CD4-positive, alpha-beta T cell (primary cell): ENCODE measurements around the gene KHSRP. TPM values are rescaled to one million over a fixed set of nuclear protein-coding genes. Genes with fewer than 3 reads are reported as not detected.

ENCODE experiments used
- ATAC-seq: fragments of 200-7000 bp; cut with Tn5 transposase; one replicate; pipeline ENCODE4 v1.10.0; 2022; ENCODE audit warnings: mild to moderate bottlenecking; ENCODE audit not compliant: poor library complexity
- CTCF ChIA-PET: fragments of 350-600 bp; sonication (Branson Sonifier 250); formaldehyde crosslinking; loops from one replicate; lab custom pipeline; 2021; ENCODE audit warnings: antibody characterized with exemption, inconsistent platforms; lab: Charles Lee
- POLR2A ChIA-PET: fragments of 350-600 bp; sonication (Branson Sonifier 250); formaldehyde crosslinking; loops from one replicate; lab custom pipeline; 2021; ENCODE audit warnings: antibody characterized with exemption, inconsistent platforms; lab: Charles Lee
- DNase-seq, 14 experiments: peaks; one replicate each; pipeline ENCODE4 v3.0.0-alpha.2; 2013 to 2020; ENCODE audit warnings: mixed read lengths in 2 of 14
- H3K27ac ChIP-seq, 2 donors: one replicate each; pipeline versions ENCODE4 v1.5.1 to v1.7.0; 2013; ENCODE audit warnings: low read length in 2 of 2, low read depth in 1 of 2, mild to moderate bottlenecking in 1 of 2
- H3K27me3 ChIP-seq, 2 experiments: 1 replicate in 1 of 2; 2 replicates in 1 of 2; pipeline versions ENCODE4 v1.6.1 to v1.7.0; 2013; ENCODE audit warnings: low read length in 2 of 2, control low read depth in 1 of 2, mild to moderate bottlenecking in 1 of 2, moderate library complexity in 1 of 2; ENCODE audit not compliant: insufficient read depth in 2 of 2, control insufficient read depth in 1 of 2
- H3K36me3 ChIP-seq: one replicate; pipeline ENCODE4 v1.6.1; 2013; ENCODE audit warnings: low read length, control low read depth; ENCODE audit not compliant: insufficient read depth
- H3K4me1 ChIP-seq: one replicate; pipeline ENCODE4 v1.6.1; 2013; ENCODE audit warnings: low read length, control low read depth; ENCODE audit not compliant: insufficient read depth
- H3K4me3 ChIP-seq: one replicate; pipeline ENCODE4 v1.5.1; 2013; ENCODE audit warnings: mild to moderate bottlenecking, low read length, moderate library complexity
- H3K9me3 ChIP-seq, 2 experiments: 1 replicate in 1 of 2; 2 replicates in 1 of 2; pipeline versions ENCODE4 v1.6.1 to v1.7.0; 2013; ENCODE audit warnings: low read length in 2 of 2, mild to moderate bottlenecking in 2 of 2, control low read depth in 1 of 2, moderate library complexity in 1 of 2; ENCODE audit not compliant: control insufficient read depth in 1 of 2, insufficient read depth in 1 of 2
- H3K27ac Mint-ChIP-seq: one replicate; pipeline ENCODE4 v1.8.0; 2020; ENCODE audit warnings: mixed read lengths
- H3K27me3 Mint-ChIP-seq: one replicate; pipeline ENCODE4 v1.8.0; 2021; ENCODE audit warnings: mixed read lengths
- H3K36me3 Mint-ChIP-seq: one replicate; pipeline ENCODE4 v1.8.0; 2021; ENCODE audit warnings: low read depth, mixed read lengths
- H3K4me1 Mint-ChIP-seq: one replicate; pipeline ENCODE4 v1.8.0; 2021; ENCODE audit warnings: low read depth, mixed read lengths
- H3K4me3 Mint-ChIP-seq: one replicate; pipeline ENCODE4 v1.8.0; 2020; ENCODE audit warnings: mild to moderate bottlenecking, mixed read lengths
- H3K9me3 Mint-ChIP-seq: one replicate; pipeline ENCODE4 v1.8.0; 2020; ENCODE audit warnings: mixed read lengths
- CTCF ChIP-seq: fragments of 200-600 bp; IDR thresholded peaks from one replicate; pipeline ENCODE4 v1.8.0; 2022; ENCODE audit warnings: antibody characterized with exemption, mild to moderate bottlenecking
- intact Hi-C, 2 experiments: fragments of 100-400 bp; cut with DNase I in 1 of 2; cut with micrococcal nuclease in 1 of 2; formaldehyde crosslinking; loops; one replicate each; pipeline versions ENCODE4 v1.15.1 to v1.9.0; 2023 to 2025; cut with DNase I, micrococcal nuclease
- total RNA-seq, 174 experiments: library from RNA in 2 of 174; stranded (reverse) in 2 of 174; gene quantifications; one replicate each; pipeline ENCODE4 v1.2.3 and lab custom pipeline; 2021 to 2026

KHSRP gene
- total RNA-seq, 2 experiments from 2014 or later: 128 to 143 TPM

DNA sequence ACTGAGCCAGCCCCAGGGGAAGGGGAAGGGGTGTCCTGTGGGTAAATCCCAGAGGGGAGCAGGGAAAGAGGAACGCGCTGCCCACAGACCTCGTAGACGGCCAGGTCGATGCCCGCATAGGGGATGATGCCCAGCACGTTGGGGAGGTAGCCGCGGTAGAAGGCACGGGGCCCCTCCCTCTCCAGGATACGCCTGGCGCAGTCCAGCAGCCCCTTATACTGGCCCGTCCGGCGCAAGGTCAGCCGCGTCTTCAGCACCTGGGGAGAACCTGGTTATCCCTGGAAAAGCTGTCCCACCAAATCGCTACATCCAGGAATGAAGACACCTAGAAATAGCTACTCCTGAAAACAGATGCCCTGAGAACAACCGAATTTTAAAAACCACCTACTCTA, 27.6 kb upstream of the KHSRP start:
- ATAC-seq: no peak
- no peak for TF ChIP-seq CTCF
- ChIA-PET CTCF (no interaction called here), POLR2A (no interaction called here)
- no peak overlapping the region for H3K4me3 ChIP-seq
- peaks cover 12% of the 10 kb centered on the region for H3K9me3 Mint-ChIP-seq
- peaks cover 52% of the 10 kb centered on the region for H3K36me3 Mint-ChIP-seq
- H3K27me3 Mint-ChIP-seq: no peaks in the 10 kb centered on the region
- peaks cover 13% of the 10 kb centered on the region for H3K36me3 ChIP-seq
- H3K27ac ChIP-seq: no peak overlapping the region
- no peaks in the 10 kb centered on the region for H3K27me3 ChIP-seq
- DNase-seq: no peak
- H3K4me1 ChIP-seq: no peaks in the 10 kb centered on the region
- no peaks in the 10 kb centered on the region for H3K4me1 Mint-ChIP-seq
- H3K9me3 ChIP-seq: peaks cover 9 to 22% of the 10 kb centered on the region in 2 experiments
- no peak overlapping the region for H3K27ac Mint-ChIP-seq
- intact Hi-C loops: no loop called here
- H3K4me3 Mint-ChIP-seq: no peak overlapping the region

DNA sequence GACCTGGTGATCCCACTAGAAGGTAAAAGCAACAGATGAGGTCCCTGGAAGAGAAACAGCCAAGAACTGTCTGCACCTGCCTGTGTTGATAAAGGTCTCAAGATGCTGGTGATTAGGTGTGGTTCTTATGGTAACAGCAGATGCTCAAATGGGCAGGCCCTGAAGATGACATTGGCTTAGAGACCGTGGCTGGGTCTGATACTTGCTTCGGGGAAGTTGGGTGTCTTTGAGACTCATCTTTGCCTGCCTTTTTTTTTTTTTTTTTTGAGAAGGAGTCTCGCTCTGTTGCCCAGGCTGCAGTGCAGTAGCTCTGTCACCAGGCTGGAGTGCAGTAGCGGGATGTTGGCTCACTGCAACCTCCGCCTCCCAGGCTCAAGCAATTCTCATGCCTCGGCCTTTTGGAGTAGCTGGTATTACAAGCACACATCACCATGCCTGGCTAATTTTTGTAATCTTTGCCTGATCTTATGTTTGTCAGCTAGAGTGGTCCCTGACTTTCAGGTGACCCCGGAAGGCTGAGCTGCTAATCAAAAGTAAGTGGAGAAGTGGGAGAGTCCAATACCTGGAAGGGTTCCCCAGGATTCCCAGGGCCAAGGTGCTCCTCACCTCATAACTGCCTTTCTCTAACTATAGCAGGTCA, 27.1 kb upstream of the KHSRP start:
- CTCF ChIA-PET: no interaction called here
- no peak overlapping the region for H3K27ac ChIP-seq
- peaks cover 9 to 22% of the 10 kb centered on the region in 2 experiments for H3K9me3 ChIP-seq
- no peaks in the 10 kb centered on the region for H3K4me1 ChIP-seq
- ATAC-seq (no peak), DNase-seq (no peak)
- H3K36me3 Mint-ChIP-seq: peaks cover 51% of the 10 kb centered on the region
- no peak overlapping the region for H3K4me3 Mint-ChIP-seq
- POLR2A ChIA-PET: no interaction called here
- H3K4me1 Mint-ChIP-seq: no peaks in the 10 kb centered on the region
- intact Hi-C loops: no loop called here
- H3K27ac Mint-ChIP-seq: no peak overlapping the region
- H3K36me3 ChIP-seq: peaks cover 13% of the 10 kb centered on the region
- peaks cover 12% of the 10 kb centered on the region for H3K9me3 Mint-ChIP-seq
- H3K4me3 ChIP-seq: no peak overlapping the region
- H3K27me3 ChIP-seq: no peaks in the 10 kb centered on the region
- TF ChIP-seq CTCF: no peak
- no peaks in the 10 kb centered on the region for H3K27me3 Mint-ChIP-seq

GRCh38 chr19:6450166-6450565, 25.6 kb upstream of the KHSRP start:
- ATAC-seq: no peak
- Mint-ChIP-seq H3K4me3 (no peak overlapping the region), H3K36me3 (peaks cover 49% of the 10 kb centered on the region), H3K9me3 (peaks cover 12% of the 10 kb centered on the region), H3K4me1 (no peaks in the 10 kb centered on the region), H3K27ac (no peak overlapping the region), H3K27me3 (no peaks in the 10 kb centered on the region)
- Histone ChIP-seq H3K36me3 (peaks cover 13% of the 10 kb centered on the region), H3K27me3 (no peaks in the 10 kb centered on the region), H3K4me3 (no peak overlapping the region), H3K27ac (no peak overlapping the region), H3K9me3 (peaks cover 9 to 12% of the 10 kb centered on the region in 2 experiments), H3K4me1 (no peaks in the 10 kb centered on the region)
- CTCF ChIA-PET: no interaction called here
- intact Hi-C loops: no loop called here
- no peak for DNase-seq
- POLR2A ChIA-PET: no interaction called here
- no peak for TF ChIP-seq CTCF
